ENCODE measurements around the gene GPANK1.

GPANK1 gene

DNA sequence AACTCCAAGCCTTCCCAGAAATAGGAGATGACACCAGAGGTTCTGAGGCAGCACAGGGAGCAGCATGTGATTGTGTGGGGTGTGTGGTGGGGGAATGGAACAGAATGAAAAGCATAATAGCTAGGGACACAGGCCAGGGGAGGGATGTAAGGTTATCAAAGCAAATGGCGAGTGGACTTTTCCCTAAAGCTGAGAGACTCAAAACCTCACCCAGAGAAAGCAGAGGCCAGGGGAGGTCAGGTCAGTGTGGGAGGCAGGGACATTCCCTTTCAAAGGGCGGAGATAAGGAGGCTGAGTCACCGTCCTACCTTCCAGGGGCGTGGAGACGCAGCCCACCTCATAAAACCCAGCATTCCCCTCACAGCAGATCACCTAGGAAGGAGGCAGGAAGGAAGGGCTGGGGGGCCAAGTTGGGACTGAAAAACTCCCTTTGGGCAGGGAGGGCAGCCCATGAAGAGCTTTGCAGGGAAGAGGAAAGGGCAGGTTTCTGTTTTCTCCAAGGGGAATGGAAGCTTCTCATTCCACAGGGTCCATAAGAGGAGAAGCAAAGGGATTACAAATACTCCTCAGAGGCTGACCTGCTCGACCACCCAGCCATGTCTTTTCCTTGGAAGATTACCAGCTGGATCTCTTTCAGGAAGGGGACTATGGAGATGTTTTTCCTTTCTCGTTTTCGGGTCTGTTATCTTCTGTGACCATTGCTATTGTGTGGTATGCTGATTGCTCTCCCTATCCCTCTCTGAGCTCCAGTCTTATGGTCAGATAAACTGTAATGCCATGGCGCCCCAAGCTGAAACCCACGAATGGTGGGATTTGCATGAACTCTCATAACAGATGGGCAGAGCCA lies 25.7 kb upstream of the GPANK1 start:
- no peak for DNase-seq

DNA sequence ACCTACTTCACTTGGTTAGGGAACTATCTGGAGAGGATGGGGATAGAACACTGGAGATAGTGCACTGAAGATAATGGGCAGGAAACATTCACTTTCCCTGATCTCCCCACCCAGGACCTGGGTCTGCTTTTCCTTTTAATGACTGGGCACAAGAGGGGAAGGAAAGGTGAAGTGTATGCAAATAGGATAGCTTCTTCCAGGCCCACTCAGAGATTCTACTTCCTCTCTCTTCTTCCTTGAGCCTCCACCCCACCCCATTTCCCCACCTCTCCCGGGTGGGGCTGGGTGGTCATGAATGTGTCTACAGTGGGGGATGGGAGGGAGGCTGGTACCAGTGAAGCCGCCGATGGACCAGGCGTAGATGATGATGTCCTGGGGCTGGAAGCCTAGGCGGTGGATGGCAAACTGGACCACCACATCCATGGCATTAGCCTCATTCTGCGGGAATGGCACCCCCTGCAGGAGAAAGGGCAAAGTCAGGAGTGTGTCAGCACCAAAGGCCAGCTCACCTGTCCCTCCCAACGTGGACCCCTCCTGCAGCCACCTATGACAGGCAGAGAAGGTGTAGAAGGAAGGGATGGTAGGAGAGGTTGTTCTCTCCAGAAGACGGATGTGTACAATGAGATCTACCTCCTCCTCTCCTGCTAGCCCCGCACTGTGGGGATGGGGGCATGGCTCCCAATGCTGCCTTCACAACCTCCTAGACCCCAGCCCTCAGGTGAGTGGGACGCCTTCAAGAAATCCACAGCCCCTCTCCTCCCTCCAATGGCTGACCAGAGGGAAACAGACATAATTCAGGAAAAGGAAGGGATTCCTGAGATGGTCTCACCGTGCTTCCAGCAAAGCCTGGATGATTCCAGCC lies 24.7 kb upstream of the GPANK1 start:
- DNase-seq: peak; percentile 15

DNA sequence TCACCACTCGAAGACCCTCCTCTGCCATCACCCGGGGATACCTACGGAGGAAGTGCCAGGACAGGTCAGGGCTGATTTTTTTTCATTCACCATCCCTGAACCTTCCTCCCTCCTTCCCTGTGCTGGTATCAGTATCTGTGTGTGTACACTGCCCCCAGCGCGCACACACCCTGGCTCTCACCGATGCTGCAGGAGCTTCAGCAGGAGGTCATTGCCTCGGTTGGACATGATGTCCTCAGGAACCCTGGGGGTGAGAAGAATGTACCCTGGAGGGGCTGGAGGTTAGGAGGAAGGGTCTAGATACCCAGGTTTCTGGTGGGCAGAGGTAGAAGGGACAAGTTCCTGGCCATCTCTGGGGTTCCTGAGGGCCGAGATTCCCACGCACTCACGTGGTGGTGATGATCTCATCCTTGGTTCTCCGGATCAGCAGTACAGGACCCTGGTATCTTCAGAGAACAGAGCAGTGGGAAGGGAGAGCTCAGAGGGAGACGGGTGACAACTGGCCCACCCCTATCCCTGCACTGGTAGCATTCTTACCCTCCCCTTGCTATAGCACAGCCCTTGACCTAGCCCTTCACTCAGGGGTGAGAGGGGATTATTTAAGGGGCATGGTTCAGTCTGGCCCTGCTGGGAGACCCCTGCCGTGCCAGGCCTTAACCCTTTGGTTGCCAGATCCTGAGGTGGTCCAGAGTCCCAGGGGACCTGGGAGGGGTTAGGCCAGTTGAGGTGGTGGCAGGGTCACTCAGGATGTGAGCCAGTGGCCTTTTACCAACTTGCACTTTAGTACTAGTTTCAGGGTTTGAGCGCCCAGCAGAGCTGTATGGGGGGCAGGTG lies 23.3 kb upstream of the GPANK1 start:
- no peak for DNase-seq

DNA sequence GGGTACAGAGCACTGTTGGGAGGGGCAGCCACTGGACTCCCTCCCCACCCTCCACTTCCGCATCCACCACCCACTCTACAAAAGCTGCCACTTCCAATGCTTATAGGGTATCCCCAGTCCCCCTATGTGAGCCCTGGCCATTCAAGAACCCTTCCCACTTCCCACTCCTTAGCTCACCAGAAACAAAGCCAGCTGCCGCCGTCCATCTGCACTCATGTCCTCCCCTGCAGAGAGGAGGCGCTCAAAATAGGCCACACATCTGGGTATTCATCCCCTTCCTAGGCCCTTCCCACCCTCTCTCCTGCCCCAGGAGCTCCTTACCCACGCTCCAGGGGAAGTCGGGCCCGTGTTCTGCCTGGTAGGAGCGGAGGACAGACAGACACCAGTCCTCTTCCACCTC lies 22.5 kb upstream of the GPANK1 start:
- DNase-seq: no peak

DNA sequence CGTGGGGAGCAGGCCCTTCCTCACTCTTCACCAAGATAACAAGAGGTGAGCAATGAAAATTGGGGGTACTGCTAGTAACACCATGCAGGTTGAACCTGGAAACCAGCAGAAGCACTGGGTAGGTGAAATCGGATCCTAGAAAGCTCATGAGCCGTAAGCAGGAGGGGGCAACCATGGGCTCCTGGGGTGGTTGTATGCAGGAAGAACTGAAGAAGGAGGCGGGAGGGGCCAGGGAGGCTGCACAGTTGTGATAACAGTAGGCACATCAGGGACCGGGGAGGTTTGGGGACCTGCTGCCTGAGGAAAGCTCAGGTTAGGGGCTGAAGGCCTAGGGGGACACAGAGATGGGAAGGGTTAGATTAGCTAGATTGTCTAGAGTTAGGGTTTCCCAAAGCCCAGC lies 21.7 kb upstream of the GPANK1 start:
- DNase-seq: no peak

DNA sequence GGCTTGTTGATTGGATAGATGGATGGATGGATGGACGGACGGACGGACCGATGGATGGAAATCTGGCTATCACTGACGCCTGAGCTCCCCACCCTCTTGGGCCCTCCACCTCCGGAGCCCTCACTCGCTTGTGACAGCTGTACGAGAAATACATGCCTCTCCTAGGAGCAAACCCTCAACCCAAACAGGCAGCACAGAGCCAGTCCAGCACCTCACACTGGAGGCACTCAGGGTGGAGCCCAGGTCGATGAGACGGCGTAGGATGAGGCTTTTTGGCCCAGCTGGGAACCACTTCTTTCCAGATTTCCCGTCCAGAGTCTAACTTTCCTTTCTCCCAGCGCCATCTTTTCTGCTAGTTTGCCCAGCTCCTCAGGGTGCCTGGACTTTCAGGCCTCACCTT lies 18.8 kb upstream of the GPANK1 start:
- no peak for DNase-seq

DNA sequence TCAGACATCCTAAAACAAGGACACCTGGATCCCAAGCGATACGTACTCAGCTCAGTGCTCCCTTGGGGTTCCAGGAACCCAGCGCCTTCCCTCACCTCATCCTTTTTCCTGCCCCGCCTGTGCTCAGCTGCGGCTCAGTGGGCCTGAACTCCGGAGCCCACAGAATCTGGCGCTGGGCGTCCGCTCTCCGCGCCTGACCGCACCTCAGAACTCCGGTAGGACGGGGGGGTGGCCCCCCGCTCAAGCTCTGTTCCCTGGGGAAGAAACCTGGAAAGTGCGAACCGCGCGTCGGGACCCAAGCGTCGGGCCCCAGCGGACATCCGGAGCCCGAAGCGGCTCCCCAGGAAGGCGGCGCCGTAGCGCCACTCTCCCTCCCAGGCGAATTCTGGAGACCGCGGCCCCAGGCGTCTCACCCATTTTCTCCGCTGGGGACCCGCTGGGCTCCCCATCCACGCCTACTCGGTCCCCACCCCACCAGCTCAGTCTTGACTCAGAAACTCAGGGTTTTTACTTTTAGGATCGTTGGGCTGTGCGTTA lies 16.4 kb upstream of the GPANK1 start:
- peak; percentile 36 for DNase-seq

DNA sequence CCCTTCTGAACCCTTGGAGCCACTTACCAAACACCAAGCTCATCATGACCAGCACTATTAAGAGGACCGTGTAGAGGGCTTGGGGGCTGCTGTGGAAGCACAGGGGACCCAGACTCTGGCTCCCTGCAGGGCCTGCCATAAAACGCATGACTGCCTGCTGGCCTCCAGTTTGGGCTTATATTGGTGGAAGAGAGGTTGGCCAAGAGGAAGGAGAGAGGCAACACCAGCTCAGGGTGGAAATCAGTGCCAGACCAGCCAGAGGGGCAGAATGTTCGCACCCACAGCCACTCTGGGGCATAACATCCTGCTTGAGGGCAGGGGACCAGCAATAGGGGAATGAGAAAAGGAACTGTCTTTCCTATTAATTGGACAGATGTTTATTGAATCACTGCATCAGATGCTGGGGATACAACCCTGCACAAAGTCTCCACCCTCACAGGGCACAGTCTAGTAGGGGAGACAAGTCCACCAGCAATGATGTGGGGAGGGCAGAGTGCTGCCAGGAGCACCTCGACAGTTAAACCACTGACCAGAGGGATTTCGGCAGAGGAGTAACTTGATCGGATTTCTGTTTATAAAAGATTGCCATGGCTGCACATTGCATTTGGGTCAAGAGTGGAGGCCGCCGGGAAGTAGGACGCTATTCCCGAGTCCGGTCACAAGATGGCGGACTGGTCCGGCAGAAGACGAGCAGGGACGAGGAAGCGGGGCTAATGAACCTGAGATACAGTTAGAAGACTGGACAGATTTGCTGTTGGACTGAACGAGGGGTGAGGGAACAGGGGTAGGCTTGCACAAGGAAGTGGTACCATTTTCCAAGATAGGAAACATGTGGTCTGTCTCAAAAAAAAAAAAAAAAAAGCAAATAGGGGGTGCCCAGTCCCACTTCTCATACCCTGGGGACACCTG lies 15.7 kb upstream of the GPANK1 start, which contains the start of gene LY6G5C:
Gene LY6G5C, minus strand, starts transcription at position 842 of the 909 bp plus-strand sequence. Its CDS starts 694 bp downstream, at position 148.
- peak; percentile 52 for DNase-seq

DNA sequence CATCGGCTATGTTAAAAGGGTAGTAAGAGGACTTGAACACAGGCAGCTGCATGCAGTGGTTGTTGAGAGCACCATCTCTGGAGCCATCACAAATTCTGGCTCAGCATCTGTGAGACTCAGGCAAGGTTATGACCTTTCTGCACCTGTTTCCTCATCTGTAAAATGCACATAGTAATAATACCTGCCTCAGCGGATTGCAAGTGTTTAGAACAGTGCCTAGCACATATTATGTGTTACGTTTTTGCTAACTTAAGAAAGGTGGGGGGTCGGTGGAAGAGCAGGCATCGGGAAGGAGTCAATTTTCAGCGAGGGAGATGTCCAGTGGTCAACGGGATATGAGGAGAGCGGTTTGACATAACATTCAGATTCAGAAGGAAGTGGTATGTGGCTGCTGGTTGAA lies 13.2 kb upstream of the GPANK1 start:
- DNase-seq: no peak

DNA sequence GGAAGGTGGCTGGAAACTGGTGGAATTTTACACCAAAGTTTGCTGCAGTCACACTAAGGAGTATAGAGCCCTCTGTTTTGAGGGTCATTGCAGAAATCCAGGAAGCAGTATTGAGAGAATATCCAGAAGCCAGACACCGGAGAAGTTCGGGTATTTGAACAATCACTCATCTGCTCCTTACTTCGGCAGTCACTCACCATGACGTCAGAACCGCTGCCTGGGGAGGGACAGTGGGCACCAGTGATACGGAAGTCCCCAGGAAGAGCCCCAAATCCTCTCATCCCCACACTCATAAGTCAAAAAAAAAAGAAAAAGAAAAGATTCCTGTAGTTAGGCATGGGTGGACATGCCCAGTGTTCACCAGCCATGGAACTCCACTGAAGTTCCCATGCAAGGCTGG lies 12.1 kb upstream of the GPANK1 start:
- DNase-seq: no peak

DNA sequence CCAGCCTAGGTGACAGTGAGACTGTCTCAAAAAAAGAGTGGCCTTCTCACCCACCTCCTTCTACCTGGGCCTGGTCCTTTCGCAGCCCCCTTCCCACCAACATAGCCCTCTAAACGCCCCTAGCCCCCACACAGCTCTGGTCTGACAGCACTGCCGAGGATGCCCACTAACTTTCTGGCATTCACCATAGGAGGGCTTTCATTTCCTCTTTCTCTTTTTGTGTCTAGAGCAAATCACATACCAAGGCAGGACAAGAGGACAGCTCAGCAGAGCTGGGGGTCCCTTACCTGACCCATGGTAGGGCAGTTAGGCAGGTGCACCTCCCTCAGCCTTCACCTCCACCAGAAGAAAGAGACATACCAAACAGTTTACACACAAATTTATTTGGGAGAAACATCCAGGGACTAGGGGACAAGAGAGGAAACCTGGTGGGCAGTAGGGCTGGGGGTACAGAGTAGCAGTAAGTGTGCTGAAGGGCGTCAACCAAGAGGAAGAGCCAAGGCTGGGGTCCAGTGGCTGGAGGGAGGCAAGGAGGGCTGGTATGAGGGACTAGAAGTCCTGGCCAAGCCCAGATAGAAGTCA lies 11.6 kb upstream of the GPANK1 start:
- DNase-seq: no peak

DNA sequence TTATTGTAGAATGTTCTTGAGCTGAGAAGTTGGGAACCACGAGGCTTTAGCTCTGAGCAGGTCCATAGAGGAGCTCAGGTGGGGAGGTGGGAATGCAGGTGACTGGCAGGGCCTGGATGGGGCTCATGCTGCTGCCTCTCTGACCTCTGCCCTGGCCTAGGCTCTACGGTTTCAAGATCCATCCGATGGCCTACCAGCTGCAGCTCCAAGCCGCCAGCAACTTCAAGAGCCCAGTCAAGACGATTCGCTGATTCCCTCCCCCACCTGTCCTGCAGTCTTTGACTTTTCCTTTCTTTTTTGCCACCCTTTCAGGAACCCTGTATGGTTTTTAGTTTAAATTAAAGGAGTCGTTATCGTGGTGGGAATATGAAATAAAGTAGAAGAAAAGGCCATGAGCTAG lies 4.9 kb upstream of the GPANK1 start, which contains the start of gene LY6G5B:
Gene LY6G5B, plus strand, starts transcription at position 301 of the 400 bp plus-strand sequence. CDS start 975 bp downstream, outside the sequence.
- DNase-seq: no peak

DNA sequence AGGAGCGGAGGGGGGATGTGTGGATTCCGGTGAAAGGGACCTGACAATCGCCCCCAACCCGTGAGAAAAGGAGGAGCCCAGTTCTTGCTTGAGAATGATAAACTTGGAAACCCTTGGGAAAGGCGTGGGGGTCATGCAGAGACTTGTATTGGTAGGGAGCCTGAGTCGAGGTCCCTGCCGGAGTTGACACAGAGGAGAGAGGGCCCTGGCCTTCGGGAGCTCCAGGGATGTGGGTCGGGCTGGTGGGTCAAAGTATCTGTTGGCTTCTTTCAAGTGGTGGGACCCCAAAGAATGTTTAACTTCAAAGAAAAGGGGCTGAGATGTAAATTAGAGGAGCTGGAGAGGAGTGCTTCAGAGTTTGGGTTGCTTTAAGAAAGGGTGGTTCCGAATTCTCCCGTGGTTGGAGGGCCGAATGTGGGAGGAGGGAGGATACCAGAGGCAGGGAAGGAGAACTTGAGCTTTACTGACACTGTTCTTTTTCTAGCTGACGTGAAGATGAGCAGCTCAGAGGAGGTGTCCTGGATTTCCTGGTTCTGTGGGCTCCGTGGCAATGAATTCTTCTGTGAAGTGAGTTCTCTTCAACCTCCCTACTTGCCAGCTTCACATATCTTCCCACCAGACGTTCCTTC lies 1.7 kb upstream of the GPANK1 start:
- no peak for DNase-seq

DNA sequence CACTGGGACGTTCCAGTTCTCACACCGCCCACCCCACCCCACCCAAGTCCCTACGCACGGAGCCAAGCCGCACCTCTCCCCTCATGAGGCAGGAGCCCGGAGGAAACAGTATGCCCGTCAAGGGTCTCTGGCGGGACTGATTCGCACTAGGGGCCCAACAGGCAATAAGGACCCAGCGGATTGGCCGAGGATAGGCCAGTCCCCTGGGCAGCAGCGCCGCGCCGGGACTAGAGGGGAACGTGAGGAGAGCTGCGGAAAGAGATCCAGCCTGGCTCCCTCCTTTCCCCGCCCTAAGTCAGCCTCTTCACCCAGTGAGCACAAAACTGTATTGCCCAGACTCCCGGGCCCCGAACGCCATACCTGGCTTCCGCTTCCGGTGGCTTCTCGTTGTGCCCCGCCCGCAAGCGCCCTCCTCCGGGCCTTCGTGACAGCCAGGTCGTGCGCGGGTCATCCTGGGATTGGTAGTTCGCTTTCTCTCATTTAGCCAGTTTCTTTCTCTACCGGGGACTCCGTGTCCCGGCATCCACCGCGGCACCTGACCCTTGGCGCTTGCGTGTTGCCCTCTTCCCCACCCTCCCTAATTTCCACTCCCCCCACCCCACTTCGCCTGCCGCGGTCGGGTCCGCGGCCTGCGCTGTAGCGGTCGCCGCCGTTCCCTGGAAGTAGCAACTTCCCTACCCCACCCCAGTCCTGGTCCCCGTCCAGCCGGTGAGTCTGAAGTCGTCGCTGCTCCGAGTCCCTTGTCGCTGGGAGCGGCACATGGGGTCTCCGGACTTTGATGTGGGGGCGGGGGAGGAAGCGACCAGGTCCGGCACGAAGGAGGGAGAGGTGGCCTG lies 922 bp upstream of the GPANK1 start, which contains the start of gene CSNK2B:
Gene CSNK2B, plus strand, starts transcription at position 580 of the 836 bp plus-strand sequence. CDS start 752 bp downstream, outside the sequence.
- peak; percentile 98 for DNase-seq

DNA sequence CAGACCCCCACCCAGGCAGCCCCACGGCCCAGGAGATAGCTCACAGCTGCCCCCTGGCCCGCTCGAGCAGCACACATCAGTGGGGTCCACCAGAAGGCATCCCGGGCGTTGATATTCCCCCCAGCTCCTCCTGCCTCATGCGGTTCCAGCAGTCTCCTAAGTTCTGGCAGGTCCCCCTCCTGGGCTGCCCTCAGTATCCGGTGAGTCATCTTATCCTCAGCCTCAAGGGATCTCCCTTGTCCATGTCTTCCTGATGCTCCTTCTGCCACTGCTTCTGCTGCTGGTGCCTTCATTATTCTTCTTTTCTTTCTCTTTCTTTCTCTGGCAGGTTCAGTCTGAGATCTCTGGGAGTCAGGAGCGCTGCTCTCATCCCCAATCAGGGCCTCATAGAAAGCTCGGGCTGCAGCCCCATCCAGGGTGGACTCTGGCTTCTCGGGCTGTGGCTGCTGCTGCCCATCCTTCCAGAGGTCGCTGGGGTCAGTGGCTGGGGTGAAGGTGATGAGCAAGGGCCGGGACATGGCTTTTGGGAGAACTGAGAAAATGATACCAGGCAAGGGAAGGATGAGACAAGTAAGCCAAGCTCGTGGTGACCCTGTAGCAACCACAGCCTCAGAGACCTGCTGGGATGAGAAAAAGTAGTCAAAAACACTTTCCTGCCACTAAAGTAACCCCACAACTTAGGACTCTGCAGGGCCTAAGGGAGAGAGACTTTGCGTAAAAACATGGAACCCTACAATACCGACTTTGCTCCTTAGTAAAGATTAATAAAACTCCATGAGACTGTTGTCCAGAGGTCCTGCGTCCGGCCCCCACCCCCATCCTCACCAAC lies 622 bp downstream of the GPANK1 start:
- no peak for DNase-seq

DNA sequence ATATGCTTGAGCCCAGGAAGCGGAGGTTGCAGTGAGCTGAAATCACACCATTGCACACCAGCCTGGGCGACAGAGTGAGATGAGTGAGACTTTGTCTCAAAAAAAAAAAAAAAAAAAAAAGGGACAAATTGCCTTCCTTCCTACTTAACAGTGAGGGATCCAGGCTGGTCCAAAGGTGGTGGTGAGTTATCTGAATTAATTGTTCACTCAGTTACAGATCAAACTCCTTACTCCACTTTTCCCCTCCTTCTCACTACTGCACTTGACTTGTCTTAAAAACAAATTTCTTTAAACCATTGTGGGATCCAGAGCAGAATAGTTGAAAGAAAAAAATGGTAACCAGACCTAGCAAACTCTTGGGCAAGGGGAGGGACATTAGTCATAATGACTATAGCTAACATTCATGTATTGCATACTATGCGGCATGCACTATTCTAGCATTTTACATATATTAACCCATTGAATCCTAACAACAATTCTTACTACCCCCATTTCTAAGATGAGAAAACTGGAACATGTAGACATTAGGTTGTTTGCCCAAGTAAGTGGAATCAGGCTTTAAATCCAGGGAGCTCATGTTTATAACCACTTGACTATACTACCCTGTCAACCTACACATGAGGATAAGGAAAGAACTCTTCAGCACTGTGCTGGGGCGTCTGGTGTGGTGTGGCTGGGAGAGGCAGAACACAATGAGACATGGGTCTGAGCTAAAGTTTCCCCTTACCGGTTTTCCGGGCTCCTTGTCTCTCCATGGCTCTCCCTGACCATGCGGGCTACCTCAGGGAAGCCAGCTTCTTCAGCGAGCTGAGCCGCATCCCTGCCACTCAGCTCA lies 1.5 kb downstream of the GPANK1 start:
- DNase-seq: no peak

DNA sequence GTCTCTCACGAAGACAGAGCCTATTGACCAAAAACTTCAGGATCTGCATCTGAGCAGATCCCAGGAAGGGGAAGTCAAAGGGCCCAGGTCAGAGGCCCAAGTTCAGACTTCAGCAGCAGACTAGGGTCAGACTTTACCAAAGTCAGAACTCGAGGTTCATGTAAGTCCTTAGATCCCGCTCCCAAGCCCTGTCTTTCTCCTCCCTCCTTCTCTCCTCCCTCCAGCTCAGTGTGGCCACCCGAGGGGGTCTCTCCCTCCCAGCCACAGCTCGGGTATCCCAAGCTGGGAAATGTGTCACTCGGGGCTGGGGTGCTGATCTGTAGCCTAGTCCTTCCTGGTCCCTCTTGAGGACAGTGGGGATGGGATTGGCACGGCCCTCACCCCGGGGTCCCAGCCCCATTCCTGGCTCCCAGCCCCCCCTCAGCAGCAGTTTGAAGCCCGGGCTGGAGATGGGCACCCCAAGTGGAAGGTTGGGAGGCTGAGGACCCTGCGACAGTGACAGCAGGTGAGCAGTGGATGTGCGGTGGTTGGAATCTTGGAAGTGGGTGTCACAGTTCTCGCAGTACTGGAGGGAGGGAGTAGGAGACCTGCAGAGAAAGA lies 2.6 kb downstream of the GPANK1 start:
- DNase-seq: no peak

All from activated CD4-positive, alpha-beta T cell treated with anti-CD3 and anti-CD28 coated beads, Interleukin-2, amount 50 U/mL, for 1 hour (primary cell).